Fibroblast of lung (primary cell): ENCODE results near the gene HAPSTR1. TPM values are rescaled to one million over a fixed set of nuclear protein-coding genes. Genes with fewer than 3 reads are reported as not detected.

Experiments used
- DNase-seq, 2 donors: peaks; one replicate each; pipeline versions ENCODE4 v3.0.0 to v3.0.0-alpha.2; 2010; ENCODE audit warnings: low read depth in 2 of 2
- H2AFZ ChIP-seq: 2 replicates; pipeline ENCODE4 v1.5.1; 2012; ENCODE audit warnings: low read length, control low read depth, inconsistent platforms
- H3K27ac ChIP-seq: 2 replicates; pipeline ENCODE4 v1.5.1; 2011; ENCODE audit warnings: low read length, control low read depth; ENCODE audit not compliant: insufficient read depth
- H3K27me3 ChIP-seq: 2 replicates; pipeline ENCODE4 v1.5.1; 2011; ENCODE audit warnings: mild to moderate bottlenecking, low read length; ENCODE audit not compliant: control insufficient read depth, insufficient read depth
- H3K36me3 ChIP-seq: 2 replicates; pipeline ENCODE4 v1.5.1; 2011; ENCODE audit warnings: low read length; ENCODE audit not compliant: control insufficient read depth, insufficient read depth
- H3K4me1 ChIP-seq: 2 replicates; pipeline ENCODE4 v1.5.1; 2011; ENCODE audit warnings: low read length; ENCODE audit not compliant: control insufficient read depth, insufficient read depth; ENCODE audit errors: extremely low read depth
- H3K4me2 ChIP-seq: 2 replicates; pipeline ENCODE4 v1.5.1; 2011; ENCODE audit warnings: low read length, control low read depth; ENCODE audit not compliant: insufficient read depth; ENCODE audit errors: extremely low read depth
- H3K4me3 ChIP-seq, 4 experiments: fragments of 200-600 bp in 1 of 4; sonication (generic) in 1 of 4; replicated peaks in 1 of 4; 2 replicates each; pipeline ENCODE4 v1.5.1; 2011 to 2016; ENCODE audit warnings: low read length in 4 of 4, low read depth in 3 of 4, mild to moderate bottlenecking in 3 of 4, control low read depth in 2 of 4, inconsistent platforms in 1 of 4, mixed read lengths in 1 of 4; ENCODE audit not compliant: insufficient read depth in 1 of 4; ENCODE audit errors: control extremely low read depth in 1 of 4
- H3K79me2 ChIP-seq: 2 replicates; pipeline ENCODE4 v1.5.1; 2012; ENCODE audit warnings: mild to moderate bottlenecking, low read length, inconsistent platforms; ENCODE audit not compliant: control insufficient read depth, insufficient read depth
- H3K9ac ChIP-seq: 2 replicates; pipeline ENCODE4 v1.5.1; 2011; ENCODE audit warnings: mild to moderate bottlenecking, low read length, control low read depth; ENCODE audit not compliant: insufficient read depth
- H3K9me3 ChIP-seq: 2 replicates; pipeline ENCODE4 v1.5.1; 2012; ENCODE audit warnings: low read depth, low read length; ENCODE audit not compliant: control insufficient read depth, insufficient read depth
- H4K20me1 ChIP-seq: 2 replicates; pipeline ENCODE4 v1.5.1; 2011; ENCODE audit warnings: low read length; ENCODE audit not compliant: control insufficient read depth, insufficient read depth; ENCODE audit errors: extremely low read depth
- CTCF ChIP-seq, 2 donors: IDR thresholded peaks in 1 of 2; conservative IDR thresholded peaks in 1 of 2; 1 replicate in 1 of 2; 2 replicates in 1 of 2; pipeline ENCODE4 v1.5.1; 2011 to 2012; ENCODE audit warnings: low read length in 2 of 2, control low read depth in 1 of 2, inconsistent platforms in 1 of 2, low read depth in 1 of 2, mild to moderate bottlenecking in 1 of 2
- EZH2 ChIP-seq: IDR thresholded peaks from 2 replicates; pipeline ENCODE4 v1.5.1; 2012; ENCODE audit warnings: low read length, control low read depth, mild to moderate bottlenecking; ENCODE audit errors: missing control alignments
- polyA plus RNA-seq, 2 donors: library from polyadenylated mRNA; depleted of rRNA in 1 of 2; stranded (reverse) in 1 of 2; unstranded in 1 of 2; fragments of >200 nt; gene quantifications; 2 replicates each; pipeline ENCODE4 v1.2.1, GENCODE V29; 2011 to 2012; ENCODE audit warnings: missing spikeins in 1 of 2
- total RNA-seq: library from RNA; depleted of rRNA; stranded (reverse); fragments of >200 nt; gene quantifications from 2 replicates; pipeline ENCODE4 v1.2.1, GENCODE V29; 2014

Gene HAPSTR1
- total and polyA plus RNA-seq, 2 donors (not counting 1 experiment from before 2014, with no cell fraction given): 37.5 to 57.3 TPM

GRCh38 chr16:9079430-9079812 is 12.0 kb upstream of the HAPSTR1 start:
- Histone ChIP-seq H4K20me1 (no peaks in the 10 kb centered on the region), H3K4me1 (peaks cover 3% of the 10 kb centered on the region), H3K36me3 (no peaks in the 10 kb centered on the region), H3K9ac (no peak overlapping the region), H3K9me3 (no peaks in the 10 kb centered on the region), H3K79me2 (no peaks in the 10 kb centered on the region), H3K27ac (no peak overlapping the region), H3K4me3 (no peak overlapping the region), H3K27me3 (no peaks in the 10 kb centered on the region), H3K4me2 (no peak overlapping the region), H2AFZ (no peak overlapping the region)
- no peak for TF ChIP-seq EZH2
- no peak for TF ChIP-seq CTCF (conservative IDR thresholded peaks at IDR 0.05 in 1 of 2, IDR thresholded peaks at IDR 0.05 in 1 of 2; ENCODE audit: low read depth in 1 of 2, low read length in 2 of 2)
- no peak for DNase-seq

GRCh38 chr16:9081158-9081557 is 10.3 kb upstream of the HAPSTR1 start:
- Histone ChIP-seq H4K20me1 (no peaks in the 10 kb centered on the region), H3K27ac (no peak overlapping the region), H3K4me3 (no peak overlapping the region), H2AFZ (no peak overlapping the region), H3K4me2 (no peak overlapping the region), H3K9me3 (no peaks in the 10 kb centered on the region), H3K27me3 (no peaks in the 10 kb centered on the region), H3K4me1 (peaks cover 3% of the 10 kb centered on the region), H3K36me3 (no peaks in the 10 kb centered on the region), H3K9ac (no peak overlapping the region), H3K79me2 (no peaks in the 10 kb centered on the region)
- TF ChIP-seq EZH2 (no peak), CTCF (conservative IDR thresholded peaks at IDR 0.05 in 1 of 2, IDR thresholded peaks at IDR 0.05 in 1 of 2; ENCODE audit: low read depth in 1 of 2, low read length in 2 of 2) (no peak)
- no peak for DNase-seq

GRCh38 chr16:9081843-9082242 is 9.6 kb upstream of the HAPSTR1 start:
- no peak overlapping the region for H3K4me3 ChIP-seq
- no peaks in the 10 kb centered on the region for H3K27me3 ChIP-seq
- DNase-seq: no peak
- peaks cover 3% of the 10 kb centered on the region for H3K4me1 ChIP-seq
- no peaks in the 10 kb centered on the region for H3K36me3 ChIP-seq
- H3K27ac ChIP-seq: no peak overlapping the region
- no peak for TF ChIP-seq EZH2
- no peak for TF ChIP-seq CTCF (conservative IDR thresholded peaks at IDR 0.05 in 1 of 2, IDR thresholded peaks at IDR 0.05 in 1 of 2; ENCODE audit: low read depth in 1 of 2, low read length in 2 of 2)
- H4K20me1 ChIP-seq: no peaks in the 10 kb centered on the region
- no peak overlapping the region for H3K4me2 ChIP-seq
- no peaks in the 10 kb centered on the region for H3K9me3 ChIP-seq
- H2AFZ ChIP-seq: no peak overlapping the region
- H3K9ac ChIP-seq: no peak overlapping the region
- no peaks in the 10 kb centered on the region for H3K79me2 ChIP-seq
